ENCODE measurements around the gene MGST3. TPM values are rescaled to one million over a fixed set of nuclear protein-coding genes. Genes with fewer than 3 reads are reported as not detected.
A peak's percentile ranks its signal among the peaks of the same experiment; 100 is the strongest.
"Not testable (repeated sequence)": the region's sequence is repeated elsewhere in the genome, so short reads cannot be mapped to it uniquely, and the experiment has no call there.

Gene MGST3
- total RNA-seq, 4 donors from 2014 or later, result 106 to 175 (median 157) TPM

- no peaks in the 10 kb centered on the region for H3K27me3 ChIP-seq
- no peaks in the 10 kb centered on the region for H3K9me3 ChIP-seq
- peaks cover 0 to 22% (median 16%) of the 10 kb centered on the region in 4 donors for H3K4me1 ChIP-seq
- H3K27ac ChIP-seq, result peak overlapping the region in 3 of 4 donors; percentile 27 to 57 (median 33)
- H3K36me3 ChIP-seq, result peaks cover 0 to 10% (median 0%) of the 10 kb centered on the region in 3 donors
- WGBS, 2 donors, result 0 to 4% methylated on average over 2 of the region's 2 CpGs
- DNase-seq (ENCODE audit: low spot score in 2 of 2), result peak in 1 of 2 donors; percentile 74
- peak overlapping the region in 1 of 4 donors; percentile 88 for H3K4me3 ChIP-seq
- peak; percentile 25 to 75 for TF ChIP-seq EP300 (IDR thresholded peaks at IDR 0.05)
- no peak for TF ChIP-seq POLR2A (IDR thresholded peaks at IDR 0.05)
These were observed 65.6 kb downstream of the MGST3 start for GRCh38 chr1:165696625-165697100.

GRCh38 chr1:165697491-165697880 lies 66.5 kb downstream of the MGST3 start:
- Histone ChIP-seq H3K27ac (peak overlapping the region in 3 of 4 donors; percentile 89 to 97 (median 94)), H3K27me3 (no peaks in the 10 kb centered on the region), H3K4me3 (peak overlapping the region; percentile 65 to 88 (median 74)), H3K36me3 (peaks cover 0 to 10% (median 0%) of the 10 kb centered on the region in 3 donors), H3K9me3 (no peaks in the 10 kb centered on the region), H3K4me1 (peaks cover 0 to 22% (median 16%) of the 10 kb centered on the region in 4 donors)
- DNase-seq (ENCODE audit: low spot score in 2 of 2), result no peak
- WGBS, 2 donors, result 38 to 45% methylated on average over 8 of the region's 8 CpGs
- TF ChIP-seq EP300 (IDR thresholded peaks at IDR 0.05) (no peak), POLR2A (IDR thresholded peaks at IDR 0.05) (no peak), CTCF (IDR thresholded peaks at IDR 0.05) (no peak)

GRCh38 chr1:165697881-165698760 lies 67.1 kb downstream of the MGST3 start, which contains the start of gene ALDH9A1:
TSS of gene ALDH9A1 (minus strand) at chr1:165698562. CDS start at chr1:165698558, 4 bp downstream.
- Histone ChIP-seq H3K4me3 (peak within 1 kb of the TSS; percentile 65 to 88 (median 74)), H3K36me3 (peaks cover 0 to 10% (median 0%) of the 10 kb centered on the region in 3 donors), H3K27ac (peak within 1 kb of the TSS; percentile 89 to 97 (median 92)), H3K4me1 (peaks cover 0 to 22% (median 16%) of the 10 kb centered on the region in 4 donors), H3K27me3 (no peaks in the 10 kb centered on the region), H3K9me3 (no peaks in the 10 kb centered on the region)
- TF ChIP-seq CTCF (IDR thresholded peaks at IDR 0.05) (peak in 3 of 5 experiments; percentile 22 to 35 (median 26)), POLR2A (IDR thresholded peaks at IDR 0.05) (peak; percentile 49 to 80), EP300 (IDR thresholded peaks at IDR 0.05) (peak in 1 of 2 donors; percentile 97)
- DNase-seq (ENCODE audit: low spot score in 2 of 2), result peak; percentile 72 to 73
- WGBS, 2 donors, result 0 to 1% methylated on average over 25 to 52 of the region's 65 CpGs

- H3K4me1 ChIP-seq, result peaks cover 0 to 22% (median 16%) of the 10 kb centered on the region in 4 donors
- WGBS, 2 donors, result 0 to 2% methylated on average over 7 of the region's 7 CpGs
- TF ChIP-seq EP300 (IDR thresholded peaks at IDR 0.05), result no peak
- TF ChIP-seq CTCF (IDR thresholded peaks at IDR 0.05), result no peak
- TF ChIP-seq POLR2A (IDR thresholded peaks at IDR 0.05), result no peak
These were observed 67.7 kb downstream of the MGST3 start for GRCh38 chr1:165698761-165699052.

GRCh38 chr1:165699577-165699976 lies 68.5 kb downstream of the MGST3 start:
- peaks cover 0 to 22% (median 16%) of the 10 kb centered on the region in 4 donors for H3K4me1 ChIP-seq
- no peaks in the 10 kb centered on the region for H3K9me3 ChIP-seq
- no peak overlapping the region for H3K4me3 ChIP-seq
- TF ChIP-seq EP300 (IDR thresholded peaks at IDR 0.05) (no peak), POLR2A (IDR thresholded peaks at IDR 0.05) (no peak), CTCF (IDR thresholded peaks at IDR 0.05) (no peak)
- H3K36me3 ChIP-seq, result no peaks in the 10 kb centered on the region
- 90 to 96% methylated on average over 3 of the region's 3 CpGs for WGBS, 2 donors
- H3K27me3 ChIP-seq, result no peaks in the 10 kb centered on the region
- no peak for DNase-seq (ENCODE audit: low spot score in 2 of 2)
- H3K27ac ChIP-seq, result no peak overlapping the region

More at GRCh38 chr1:165698761-165699052, 67.7 kb downstream of the MGST3 start:
- H3K9me3 ChIP-seq, result no peaks in the 10 kb centered on the region
- no peak for DNase-seq (ENCODE audit: low spot score in 2 of 2)
- H3K4me3 ChIP-seq, result peak overlapping the region; percentile 65 to 88 (median 74)
- peaks cover 0 to 7% (median 0%) of the 10 kb centered on the region in 3 donors for H3K36me3 ChIP-seq
- no peaks in the 10 kb centered on the region for H3K27me3 ChIP-seq
- peak overlapping the region; percentile 89 to 97 (median 92) for H3K27ac ChIP-seq

- not testable (repeated sequence) for H3K9me3 ChIP-seq; DNase-seq (ENCODE audit: low spot score in 2 of 2); H3K4me3 ChIP-seq; H3K36me3 ChIP-seq; H3K27ac ChIP-seq; H3K4me1 ChIP-seq; H3K27me3 ChIP-seq
- WGBS, 2 donors, result 81 to 95% methylated on average over 7 of the region's 7 CpGs
These were observed 70.9 kb downstream of the MGST3 start for GRCh38 chr1:165701922-165702321.
